WERI-Rb-1 (cell line): ENCODE data around the gene UNKL.

Experiments
- DNase-seq: peaks from one replicate; pipeline ENCODE4 v3.0.0-alpha.2; 2020
- H3K27ac ChIP-seq: fragments of 250-450 bp; sonication (Bioruptor Pico); 2 replicates; pipeline ENCODE4 v1.5.1; 2020; ENCODE audit warnings: mild to moderate bottlenecking, moderate library complexity
- H3K27me3 ChIP-seq: fragments of 250-450 bp; sonication (Bioruptor Pico); 2 replicates; pipeline ENCODE4 v1.5.1; 2021; ENCODE audit warnings: mild to moderate bottlenecking, low read depth, moderate library complexity; ENCODE audit not compliant: insufficient read depth, severe bottlenecking
- H3K36me3 ChIP-seq: fragments of 250-450 bp; sonication (Bioruptor Pico); 2 replicates; pipeline ENCODE4 v1.5.1; 2020; ENCODE audit warnings: mild to moderate bottlenecking, moderate library complexity
- H3K4me3 ChIP-seq: 2 replicates; pipeline ENCODE4 v1.5.1; 2011; ENCODE audit warnings: low read depth, mild to moderate bottlenecking, control low read depth, low read length
- H3K9me3 ChIP-seq: fragments of 250-450 bp; sonication (Bioruptor Pico); 2 replicates; pipeline ENCODE4 v1.5.1; 2021; ENCODE audit warnings: mild to moderate bottlenecking, moderate library complexity; ENCODE audit not compliant: severe bottlenecking
- TF ChIP-seq, protein P1 (sequence below): IDR thresholded peaks from 2 replicates; pipeline ENCODE4 v1.5.1; 2011; ENCODE audit warnings: low read depth, mild to moderate bottlenecking, control low read depth, inconsistent platforms, low read length

UNKL gene

DNA sequence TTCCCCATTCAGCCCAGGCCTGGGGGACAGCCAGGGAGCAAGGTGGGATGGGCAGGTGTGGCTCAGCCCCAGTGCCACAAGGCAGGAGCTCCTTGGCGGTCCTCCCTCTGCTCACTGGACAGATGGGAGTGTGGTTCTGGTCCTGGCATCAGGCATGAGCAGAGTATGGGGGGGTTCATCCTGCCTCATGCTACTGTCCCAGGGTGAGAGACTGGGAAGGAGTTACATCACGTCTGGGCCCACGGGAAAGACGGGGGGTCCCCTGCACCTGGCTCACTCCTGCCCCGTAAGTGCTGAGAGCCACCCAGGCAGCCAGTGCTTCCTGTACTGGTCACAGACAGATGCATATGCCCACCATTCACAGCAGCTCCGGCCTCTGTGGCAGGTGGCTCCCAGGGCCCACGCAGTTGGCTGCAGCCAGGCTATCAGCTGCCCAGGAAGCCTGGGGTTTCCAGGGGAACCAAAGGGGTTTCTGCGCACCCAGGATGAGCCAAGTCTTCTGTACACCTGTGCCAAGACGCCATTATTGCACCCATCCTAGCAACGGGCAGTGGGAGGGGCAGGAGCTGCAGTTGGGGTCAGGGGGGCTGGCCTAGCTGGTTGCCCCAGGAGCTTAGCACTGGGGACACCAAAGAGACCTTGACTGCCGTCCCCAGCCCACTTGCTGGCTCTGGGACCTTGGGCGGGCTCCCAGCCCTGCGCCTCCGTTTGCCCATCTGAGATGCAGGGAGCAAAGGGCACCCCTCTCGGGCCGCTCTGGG is 79.1 kb downstream of the UNKL start:
- Histone ChIP-seq H3K27ac (no peak overlapping the region), H3K27me3 (peaks cover 79% of the 10 kb centered on the region), H3K9me3 (peaks cover 5% of the 10 kb centered on the region), H3K4me3 (no peak overlapping the region), H3K36me3 (no peaks in the 10 kb centered on the region)
- TF ChIP-seq, protein P1, sequence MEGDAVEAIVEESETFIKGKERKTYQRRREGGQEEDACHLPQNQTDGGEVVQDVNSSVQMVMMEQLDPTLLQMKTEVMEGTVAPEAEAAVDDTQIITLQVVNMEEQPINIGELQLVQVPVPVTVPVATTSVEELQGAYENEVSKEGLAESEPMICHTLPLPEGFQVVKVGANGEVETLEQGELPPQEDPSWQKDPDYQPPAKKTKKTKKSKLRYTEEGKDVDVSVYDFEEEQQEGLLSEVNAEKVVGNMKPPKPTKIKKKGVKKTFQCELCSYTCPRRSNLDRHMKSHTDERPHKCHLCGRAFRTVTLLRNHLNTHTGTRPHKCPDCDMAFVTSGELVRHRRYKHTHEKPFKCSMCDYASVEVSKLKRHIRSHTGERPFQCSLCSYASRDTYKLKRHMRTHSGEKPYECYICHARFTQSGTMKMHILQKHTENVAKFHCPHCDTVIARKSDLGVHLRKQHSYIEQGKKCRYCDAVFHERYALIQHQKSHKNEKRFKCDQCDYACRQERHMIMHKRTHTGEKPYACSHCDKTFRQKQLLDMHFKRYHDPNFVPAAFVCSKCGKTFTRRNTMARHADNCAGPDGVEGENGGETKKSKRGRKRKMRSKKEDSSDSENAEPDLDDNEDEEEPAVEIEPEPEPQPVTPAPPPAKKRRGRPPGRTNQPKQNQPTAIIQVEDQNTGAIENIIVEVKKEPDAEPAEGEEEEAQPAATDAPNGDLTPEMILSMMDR: no peak
- DNase-seq: no peak

GRCh38 chr16:1334739-1335138 is 79.8 kb downstream of the UNKL start:
- DNase-seq: no peak
- H3K4me3 ChIP-seq: no peak overlapping the region
- peaks cover 9% of the 10 kb centered on the region for H3K9me3 ChIP-seq
- no peak overlapping the region for H3K27ac ChIP-seq
- peaks cover 79% of the 10 kb centered on the region for H3K27me3 ChIP-seq
- no peaks in the 10 kb centered on the region for H3K36me3 ChIP-seq
- TF ChIP-seq, protein P1: no peak

GRCh38 chr16:1333854-1334700 is 80.4 kb downstream of the UNKL start:
- Histone ChIP-seq H3K4me3 (peak overlapping the region; percentile 28; the same call in 1 of the 2 replicates), H3K27me3 (peaks cover 77% of the 10 kb centered on the region), H3K27ac (no peak overlapping the region), H3K36me3 (no peaks in the 10 kb centered on the region), H3K9me3 (peaks cover 9% of the 10 kb centered on the region)
- DNase-seq: no peak
- TF ChIP-seq, protein P1: no peak

DNA sequence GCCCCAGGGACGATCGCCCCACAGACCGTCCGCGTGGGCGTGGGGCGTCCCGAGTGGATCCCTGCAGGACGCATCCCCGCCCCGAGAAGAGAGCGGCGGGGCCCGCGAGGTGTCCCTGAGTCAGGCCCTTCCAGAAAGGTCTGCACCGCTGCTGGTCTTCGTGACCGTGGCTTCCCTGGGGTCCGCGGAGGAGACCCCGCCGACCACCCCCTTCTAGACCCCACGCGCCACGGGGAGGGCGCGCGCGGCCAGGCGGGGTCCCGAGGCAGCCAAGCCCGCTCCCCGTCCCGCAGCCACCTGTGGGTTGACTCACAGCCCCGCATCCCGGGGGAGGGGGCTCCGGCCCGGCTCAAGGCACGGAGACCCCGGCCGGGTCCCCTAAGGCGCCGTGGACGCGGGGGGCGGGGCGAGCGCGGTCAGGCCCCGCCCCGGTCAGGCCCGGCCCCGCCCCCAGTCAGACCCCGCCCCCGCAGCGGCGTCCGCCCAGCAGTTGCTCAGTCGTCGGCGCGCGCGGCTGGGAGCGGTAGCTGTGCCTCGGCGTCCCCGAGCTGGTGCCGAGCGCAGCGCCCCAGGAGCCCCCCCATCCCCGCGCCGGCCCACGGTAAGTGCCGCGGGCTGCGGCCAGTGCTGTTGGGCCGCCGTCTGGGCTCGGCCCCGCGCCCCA is 81.2 kb downstream of the UNKL start, which contains the start of gene BAIAP3:
BAIAP3 (plus strand) TSS at position 497 of the 664 bp plus-strand sequence. CDS start 4,905 bp downstream, outside the sequence.
- TF ChIP-seq, protein P1: no peak
- no peak for DNase-seq
- H3K9me3 ChIP-seq: peaks cover 9% of the 10 kb centered on the region
- no peaks in the 10 kb centered on the region for H3K36me3 ChIP-seq
- H3K27me3 ChIP-seq: peaks cover 70% of the 10 kb centered on the region
- H3K27ac ChIP-seq: no peak within 1 kb of the TSS
- H3K4me3 ChIP-seq: peak within 1 kb of the TSS; percentile 28; the same call in 1 of the 2 replicates

DNA sequence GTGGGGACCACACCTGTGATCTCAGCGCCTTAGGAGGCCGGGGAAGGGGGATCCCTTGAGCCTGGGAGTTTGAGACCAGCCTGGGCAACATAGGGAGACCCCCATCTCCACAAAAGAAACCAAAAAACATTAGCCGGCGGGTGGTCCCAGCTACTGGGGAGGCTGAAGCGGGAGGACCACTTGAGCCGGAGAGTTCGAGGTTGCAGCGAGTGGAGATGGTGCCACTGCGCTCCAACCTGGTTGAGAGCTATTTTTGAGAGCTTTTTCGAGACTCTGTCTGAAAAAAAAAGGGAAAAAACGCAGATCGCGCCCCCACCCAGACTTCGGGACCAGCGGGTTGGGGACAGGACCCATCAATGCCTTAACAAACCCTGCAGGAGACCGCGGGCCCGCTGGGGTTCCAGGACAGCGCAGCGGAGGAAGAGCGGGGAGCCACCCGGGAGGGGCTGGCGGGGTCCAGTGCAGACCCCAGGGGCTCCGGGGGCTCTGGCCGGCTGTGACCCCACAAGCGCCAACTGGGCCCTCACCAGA is 81.8 kb downstream of the UNKL start:
- TF ChIP-seq, protein P1: no peak

More for the DNA sequence above, 81.8 kb downstream of the UNKL start:
- H3K27me3 ChIP-seq: peaks cover 66% of the 10 kb centered on the region
- no peak overlapping the region for H3K4me3 ChIP-seq
- DNase-seq: no peak
- H3K36me3 ChIP-seq: no peaks in the 10 kb centered on the region
- no peak overlapping the region for H3K27ac ChIP-seq
- peaks cover 9% of the 10 kb centered on the region for H3K9me3 ChIP-seq
